ENCODE measurements around the gene CAPN5.
A peak's percentile ranks its signal among the peaks of the same experiment; 100 is the strongest.

CAPN5 gene

GRCh38 chr11:77136784-77137420, 70.1 kb downstream of the CAPN5 start:
- DNase-seq (ENCODE audit: low read depth), result no peak
- TF ChIP-seq CTCF (IDR thresholded peaks at IDR 0.05; ENCODE audit: control insufficient read depth, extremely low read depth, insufficient read depth), result no peak

GRCh38 chr11:77137421-77137820, 70.7 kb downstream of the CAPN5 start:
- no peak overlapping the region for H3K4me3 ChIP-seq (ENCODE audit: low read depth, low read length)
- TF ChIP-seq CTCF (IDR thresholded peaks at IDR 0.05; ENCODE audit: control insufficient read depth, extremely low read depth, insufficient read depth), result no peak
- DNase-seq (ENCODE audit: low read depth), result no peak

More at GRCh38 chr11:77136784-77137420, 70.1 kb downstream of the CAPN5 start:
- H3K4me3 ChIP-seq (ENCODE audit: low read depth, low read length), result no peak overlapping the region

GRCh38 chr11:77138106-77138649, 71.4 kb downstream of the CAPN5 start:
- TF ChIP-seq CTCF (IDR thresholded peaks at IDR 0.05; ENCODE audit: control insufficient read depth, extremely low read depth, insufficient read depth), result no peak
- no peak overlapping the region for H3K4me3 ChIP-seq (ENCODE audit: low read depth, low read length)
- DNase-seq (ENCODE audit: low read depth), result no peak

- no peak for DNase-seq (ENCODE audit: low read depth)
- no peak for TF ChIP-seq CTCF (IDR thresholded peaks at IDR 0.05; ENCODE audit: control insufficient read depth, extremely low read depth, insufficient read depth)
- H3K4me3 ChIP-seq (ENCODE audit: low read depth, low read length), result no peak overlapping the region
Observed at GRCh38 chr11:77139201-77139600, 72.4 kb downstream of the CAPN5 start.

GRCh38 chr11:77140231-77140851, 73.6 kb downstream of the CAPN5 start:
- peak; percentile 23 for DNase-seq (ENCODE audit: low read depth)
- TF ChIP-seq CTCF (IDR thresholded peaks at IDR 0.05; ENCODE audit: control insufficient read depth, extremely low read depth, insufficient read depth), result no peak

GRCh38 chr11:77141034-77141433, 74.3 kb downstream of the CAPN5 start:
- DNase-seq (ENCODE audit: low read depth), result peak; percentile 89
- TF ChIP-seq CTCF (IDR thresholded peaks at IDR 0.05; ENCODE audit: control insufficient read depth, extremely low read depth, insufficient read depth), result no peak
- H3K4me3 ChIP-seq (ENCODE audit: low read depth, low read length), result no peak overlapping the region

More at GRCh38 chr11:77140231-77140851, 73.6 kb downstream of the CAPN5 start:
- H3K4me3 ChIP-seq (ENCODE audit: low read depth, low read length), result no peak overlapping the region

All from LNCaP clone FGC (cell line).